ENCODE results near the gene CACNB2. TPM values are rescaled to one million over a fixed set of nuclear protein-coding genes. Genes with fewer than 3 reads are reported as not detected.
"Not testable (repeated sequence)": the region's sequence is repeated elsewhere in the genome, so short reads cannot be mapped to it uniquely, and the experiment has no call there.

Gene CACNB2
- total RNA-seq, 1 donor from 2014 or later, result not detected

GRCh38 chr10:18197706-18198105 is 57.5 kb downstream of the CACNB2 start:
- intact Hi-C loops (cut with micrococcal nuclease), result no loop called here

DNA sequence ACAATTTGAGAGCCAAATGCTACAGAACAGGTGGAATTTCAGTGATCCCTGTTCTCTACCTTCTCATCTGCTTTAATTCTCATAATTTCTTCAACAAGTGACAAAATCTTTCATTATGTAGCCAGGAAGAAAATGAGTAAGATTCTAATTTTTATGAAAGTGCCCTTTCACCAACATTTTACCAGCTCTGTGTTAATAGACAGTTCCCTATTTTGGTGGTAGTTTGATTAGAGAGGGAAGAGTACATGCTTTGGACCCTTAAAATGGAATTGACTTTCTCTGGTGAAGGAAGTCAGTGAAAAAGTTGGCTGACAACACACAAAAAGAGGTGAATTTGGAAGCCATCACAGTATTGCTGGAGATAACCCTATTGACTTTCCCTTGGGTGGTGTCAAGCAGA is 61.7 kb downstream of the CACNB2 start:
- intact Hi-C loops (cut with micrococcal nuclease), result no loop called here

- intact Hi-C loops (cut with micrococcal nuclease), result no loop called here
Observed at GRCh38 chr10:18202680-18203460, 62.6 kb downstream of the CACNB2 start.

- intact Hi-C loops (cut with micrococcal nuclease), result no loop called here
Observed at GRCh38 chr10:18203471-18203870, 63.2 kb downstream of the CACNB2 start.

DNA sequence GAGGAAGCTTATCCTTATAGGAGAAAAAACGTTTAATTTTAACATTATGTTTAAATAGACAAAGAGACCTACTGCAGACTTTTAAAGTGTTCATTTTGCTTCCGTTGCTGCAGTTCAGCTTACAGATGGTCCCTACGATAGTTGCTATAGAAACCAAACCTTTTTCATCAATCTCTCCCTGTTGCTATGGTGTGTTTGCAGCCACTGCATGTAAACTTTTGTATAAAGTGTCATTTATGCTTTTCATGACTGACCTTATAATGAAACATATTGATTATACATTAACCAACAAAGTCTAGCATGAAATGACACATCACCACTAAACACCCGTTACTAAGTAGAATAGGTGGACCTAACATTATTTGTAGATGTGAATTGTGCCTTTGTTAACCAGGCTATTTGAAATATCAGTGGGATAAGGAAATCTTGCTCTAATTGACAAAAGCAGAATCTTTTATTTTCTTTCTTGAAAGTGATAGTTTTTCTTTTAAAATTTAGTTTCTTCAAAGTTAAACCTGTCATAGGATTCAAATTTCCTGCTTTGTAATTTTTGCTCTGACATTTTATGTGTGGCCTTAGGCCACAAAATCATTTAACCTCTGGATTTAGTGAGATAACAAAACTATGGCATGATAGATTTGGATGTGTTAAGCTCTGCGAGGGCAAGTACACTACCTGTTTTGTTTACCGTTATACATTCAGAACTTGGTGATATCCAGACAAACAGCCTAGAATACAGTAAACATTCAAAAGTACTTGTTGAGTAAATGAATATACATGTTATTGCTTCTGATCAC is 64.0 kb downstream of the CACNB2 start:
- intact Hi-C loops (cut with micrococcal nuclease), result no loop called here

DNA sequence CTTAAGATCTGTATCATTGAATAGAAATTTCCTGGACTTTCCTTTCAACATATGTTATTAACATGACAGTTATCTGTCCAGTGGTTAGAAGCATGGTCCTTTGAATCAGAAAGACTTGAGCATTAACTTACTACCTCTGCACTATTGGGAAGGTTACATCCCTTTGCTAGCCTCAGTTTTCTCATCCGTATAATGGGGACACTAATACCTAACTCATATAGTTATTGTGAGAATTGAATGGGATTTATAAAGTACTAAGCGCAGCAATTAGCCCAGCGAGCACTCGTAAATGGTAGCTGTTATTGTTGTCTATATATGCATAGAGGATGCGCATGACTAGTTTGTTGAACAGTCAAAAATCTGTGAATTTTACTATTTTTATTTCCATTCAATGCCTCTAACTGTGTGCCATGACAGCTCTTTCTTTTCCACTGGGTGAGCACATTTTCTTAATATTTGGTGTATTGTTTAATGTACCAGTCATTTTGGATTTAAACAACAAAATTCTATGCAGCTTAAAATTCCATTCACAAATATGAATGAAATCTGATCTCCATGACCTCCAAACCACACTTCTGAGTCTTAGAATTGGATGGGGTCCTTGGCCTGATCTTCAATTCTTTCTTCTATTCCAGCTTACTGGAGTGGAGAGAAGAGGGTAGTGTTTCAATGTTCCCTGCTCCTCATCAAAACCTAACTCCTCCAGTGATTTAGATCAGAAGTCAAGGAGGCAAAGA is 65.0 kb downstream of the CACNB2 start:
- intact Hi-C loops (cut with micrococcal nuclease), result no loop called here

- intact Hi-C loops (cut with micrococcal nuclease), result not testable (repeated sequence)
Observed at GRCh38 chr10:18208186-18208585, 68.0 kb downstream of the CACNB2 start.

- intact Hi-C loops (cut with micrococcal nuclease), result no loop called here
Observed at GRCh38 chr10:18209241-18209640, 69.0 kb downstream of the CACNB2 start.

DNA sequence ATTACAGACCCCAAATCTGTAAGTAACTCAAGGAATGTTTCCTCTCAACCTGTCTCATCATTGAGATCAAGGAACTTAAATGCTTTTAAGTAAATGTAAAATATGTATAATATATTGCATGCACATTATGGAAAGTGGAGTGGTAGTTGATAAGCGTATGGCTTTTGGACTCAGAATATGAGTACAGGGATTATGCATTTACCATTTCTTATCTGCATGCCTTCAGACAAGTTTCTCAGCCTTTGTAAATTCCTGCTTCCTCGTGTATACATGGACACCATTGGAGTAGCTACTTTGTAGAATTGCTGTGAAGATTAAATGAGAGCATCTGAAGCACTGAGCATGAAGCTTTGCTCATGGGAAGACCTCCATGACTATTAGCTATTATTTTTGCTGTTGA is 70.5 kb downstream of the CACNB2 start:
- intact Hi-C loops (cut with micrococcal nuclease), result no loop called here

- intact Hi-C loops (cut with micrococcal nuclease), result no loop called here
Observed at GRCh38 chr10:18211862-18212261, 71.6 kb downstream of the CACNB2 start.

DNA sequence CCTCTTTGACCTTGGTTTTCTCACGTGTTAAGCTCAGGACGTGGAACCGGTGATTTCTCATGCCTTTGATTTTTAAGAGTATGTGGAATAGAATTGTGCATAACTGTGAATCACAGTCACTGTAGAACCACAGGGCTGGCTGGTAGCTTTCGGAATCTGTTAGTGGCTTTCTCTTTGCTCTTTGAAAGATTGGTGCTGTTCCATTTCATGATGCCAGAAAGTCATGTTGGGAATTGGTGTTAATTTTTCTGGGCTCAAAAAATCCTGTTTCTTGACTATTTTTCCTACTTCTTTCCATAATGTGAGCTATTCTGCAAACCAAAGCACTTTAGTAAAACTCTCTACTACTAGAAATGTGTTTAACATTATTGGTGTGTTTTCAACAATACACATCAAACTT is 73.0 kb downstream of the CACNB2 start:
- intact Hi-C loops (cut with micrococcal nuclease), result no loop called here

- intact Hi-C loops (cut with micrococcal nuclease), result loop anchor here (1.0 to 2.0 kb wide), 2 partner anchors 368 to 608 kb away; no protein-coding TSS in a partner anchor
Observed at GRCh38 chr10:18214691-18215563, 74.7 kb downstream of the CACNB2 start.

DNA sequence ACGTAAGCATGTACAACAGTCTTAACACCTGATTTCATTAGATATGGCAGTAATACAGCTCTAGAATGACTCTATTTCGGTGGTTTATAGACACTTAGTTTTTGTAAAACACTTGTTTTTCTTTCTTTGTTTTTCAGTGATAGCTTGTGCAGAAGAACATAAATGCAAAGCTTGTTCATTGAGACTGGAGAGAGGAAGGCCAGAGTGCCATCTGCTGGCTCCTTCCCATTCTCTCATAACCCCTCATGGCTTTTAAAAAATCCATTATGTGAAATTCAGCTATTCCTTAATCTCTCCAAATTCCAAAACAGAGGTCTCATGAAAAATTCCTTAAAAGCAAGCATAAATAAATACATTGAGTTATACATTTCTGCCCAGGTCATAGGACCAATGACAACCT is 76.3 kb downstream of the CACNB2 start:
- intact Hi-C loops (cut with micrococcal nuclease), result no loop called here

DNA sequence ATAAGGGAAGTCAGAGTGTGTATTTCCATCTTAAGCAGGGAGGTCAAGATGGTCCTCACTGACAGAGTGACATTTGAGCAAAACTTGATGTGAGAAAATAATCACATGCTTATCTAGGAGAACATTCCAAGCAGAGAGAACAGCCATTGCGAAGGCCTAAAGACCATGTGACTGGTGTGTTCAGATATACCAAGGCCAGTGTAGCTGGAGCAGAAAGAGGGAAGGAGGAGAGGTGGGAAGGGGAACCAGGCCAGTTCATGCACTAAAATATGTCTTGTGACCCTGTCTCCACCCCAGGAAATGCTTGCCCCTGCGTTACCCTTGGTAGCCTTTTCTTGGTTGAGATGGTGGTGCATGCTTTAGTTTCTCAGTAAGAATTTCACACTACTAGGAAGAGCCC is 77.4 kb downstream of the CACNB2 start:
- intact Hi-C loops (cut with micrococcal nuclease), result no loop called here

GRCh38 chr10:18219146-18219545 is 78.9 kb downstream of the CACNB2 start:
- intact Hi-C loops (cut with micrococcal nuclease), result no loop called here

GRCh38 chr10:18221123-18221522 is 80.9 kb downstream of the CACNB2 start:
- intact Hi-C loops (cut with micrococcal nuclease), result no loop called here

- intact Hi-C loops (cut with micrococcal nuclease), result no loop called here
Observed at GRCh38 chr10:18221882-18222281, 81.7 kb downstream of the CACNB2 start.

- intact Hi-C loops (cut with micrococcal nuclease), result no loop called here
Observed at GRCh38 chr10:18222866-18223265, 82.6 kb downstream of the CACNB2 start.

DNA sequence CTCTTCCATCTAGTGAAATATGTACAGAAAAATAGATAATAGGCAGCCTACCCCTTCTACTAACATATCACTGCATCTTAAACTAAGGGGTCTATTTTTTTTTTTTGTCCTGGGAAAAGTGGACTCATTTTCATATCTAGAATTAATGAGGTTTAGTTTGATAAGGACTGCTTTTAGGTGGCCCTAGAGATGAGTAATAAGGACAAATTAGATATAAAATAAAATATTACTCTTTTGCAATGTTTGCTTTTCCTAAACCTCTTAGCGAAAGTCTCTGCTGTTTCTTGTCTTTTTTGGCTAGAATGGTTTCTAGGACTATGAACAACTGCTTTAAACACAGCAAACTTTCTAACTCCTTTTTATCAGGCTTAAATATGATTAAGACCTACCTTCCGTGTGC is 83.7 kb downstream of the CACNB2 start:
- intact Hi-C loops (cut with micrococcal nuclease), result no loop called here

- intact Hi-C loops (cut with micrococcal nuclease), result no loop called here
Observed at GRCh38 chr10:18224626-18225445, 84.6 kb downstream of the CACNB2 start.
